OCI-LY7 (cell line): ENCODE results near the gene TMEM239. TPM values are rescaled to one million over a fixed set of nuclear protein-coding genes. Genes with fewer than 3 reads are reported as not detected.

Source experiments
- BruUV-seq: library from RNA; stranded (reverse); fragments of 400-500 nt; replicated peaks from 2 replicates; lab custom pipeline; 2021; lab: Mats Ljungman, UMichigan
- CTCF ChIA-PET: fragments of 300-600 bp; sonication (Branson Sonifier 250); formaldehyde crosslinking; loops from one replicate; lab custom pipeline; 2022; ENCODE audit warnings: antibody characterized with exemption; ENCODE audit not compliant: unreplicated experiment; lab: Charles Lee
- POLR2A ChIA-PET: fragments of 300-600 bp; sonication (Branson Sonifier 250); formaldehyde crosslinking; loops from one replicate; lab custom pipeline; 2022; ENCODE audit warnings: antibody characterized with exemption; lab: Charles Lee
- DNase-seq: peaks from one replicate; pipeline ENCODE4 v3.0.0-alpha.2; 2015; ENCODE audit warnings: low spot score
- H2AFZ ChIP-seq: fragments of 200-600 bp; sonication (generic), shearing (Covaris generic); 2 replicates; pipeline ENCODE4 v1.6.1; 2014; ENCODE audit warnings: mild to moderate bottlenecking, antibody characterized with exemption, low read length, moderate library complexity
- H3K27ac ChIP-seq: fragments of 200-600 bp; sonication (generic); 2 replicates; pipeline ENCODE4 v1.5.1; 2014; ENCODE audit warnings: mixed run types, low read depth, mild to moderate bottlenecking, moderate library complexity, low read length, inconsistent platforms; ENCODE audit not compliant: poor library complexity, severe bottlenecking
- H3K36me3 ChIP-seq: fragments of 200-600 bp; sonication (generic); 2 replicates; pipeline ENCODE4 v1.6.1; 2014; ENCODE audit warnings: mild to moderate bottlenecking, antibody characterized with exemption, low read length, moderate library complexity, mixed read lengths; ENCODE audit not compliant: insufficient read depth
- H3K4me1 ChIP-seq: fragments of 200-600 bp; sonication (generic); 2 replicates; pipeline ENCODE4 v1.5.1; 2014; ENCODE audit warnings: mild to moderate bottlenecking, low read length; ENCODE audit not compliant: insufficient read depth, poor library complexity, severe bottlenecking
- H3K4me2 ChIP-seq: fragments of 200-600 bp; sonication (generic); 2 replicates; pipeline ENCODE4 v1.6.1; 2014; ENCODE audit warnings: mild to moderate bottlenecking, low read length
- H3K4me3 ChIP-seq: fragments of 200-600 bp; sonication (generic); 2 replicates; pipeline ENCODE4 v1.5.1; 2014; ENCODE audit warnings: mild to moderate bottlenecking, low read depth, low read length; ENCODE audit not compliant: poor library complexity, severe bottlenecking
- H3K79me2 ChIP-seq: fragments of 200-600 bp; sonication (generic); 2 replicates; pipeline ENCODE4 v1.6.1; 2016; ENCODE audit warnings: low read depth, mild to moderate bottlenecking, low read length, moderate library complexity, mixed read lengths; ENCODE audit not compliant: insufficient read depth
- H3K9me2 ChIP-seq: fragments of 200-600 bp; sonication (generic); 2 replicates; pipeline ENCODE4 v1.6.1; 2016; ENCODE audit warnings: mild to moderate bottlenecking, low read length, mixed read lengths; ENCODE audit not compliant: insufficient read depth
- H3K9me3 ChIP-seq: fragments of 200-600 bp; sonication (generic); 2 replicates; pipeline ENCODE4 v1.6.1; 2014; ENCODE audit warnings: mild to moderate bottlenecking, mixed run types, low read length, mixed read lengths
- H4K20me1 ChIP-seq: fragments of 200-600 bp; sonication (generic); 2 replicates; pipeline ENCODE4 v1.6.1; 2014; ENCODE audit warnings: mild to moderate bottlenecking, antibody characterized with exemption, low read length, moderate library complexity, mixed read lengths; ENCODE audit not compliant: insufficient read depth
- EZH2phosphoT487 ChIP-seq: fragments of 200-600 bp; sonication (generic); IDR thresholded peaks from 2 replicates; pipeline ENCODE4 v1.6.1; 2018; ENCODE audit warnings: low read depth, borderline replicate concordance, mild to moderate bottlenecking, mixed run types, antibody characterized with exemption, low read length, moderate library complexity, mixed read lengths
- intact Hi-C: fragments of 100-400 bp; cut with micrococcal nuclease; formaldehyde crosslinking; loops from one replicate; pipeline ENCODE4 v1.10.0; 2022; ENCODE audit not compliant: unreplicated experiment
- total RNA-seq, 2 experiments: library from RNA; depleted of rRNA in 1 of 2; stranded (reverse); fragments of >200 nt in 1 of 2; shearing (Covaris generic) in 1 of 2; gene quantifications; 2 replicates each; pipeline ENCODE4 v1.2.3, GENCODE V29; 2014 to 2022
- TF ChIP-seq, protein P1 (sequence below): fragments of 200-600 bp; sonication (generic); conservative IDR thresholded peaks from 2 replicates; pipeline ENCODE4 v1.5.1; 2014; ENCODE audit warnings: mild to moderate bottlenecking, antibody characterized with exemption, low read length, moderate library complexity, mixed read lengths

Gene TMEM239
- total RNA-seq, 2 experiments from 2014 or later = not detected

DNA sequence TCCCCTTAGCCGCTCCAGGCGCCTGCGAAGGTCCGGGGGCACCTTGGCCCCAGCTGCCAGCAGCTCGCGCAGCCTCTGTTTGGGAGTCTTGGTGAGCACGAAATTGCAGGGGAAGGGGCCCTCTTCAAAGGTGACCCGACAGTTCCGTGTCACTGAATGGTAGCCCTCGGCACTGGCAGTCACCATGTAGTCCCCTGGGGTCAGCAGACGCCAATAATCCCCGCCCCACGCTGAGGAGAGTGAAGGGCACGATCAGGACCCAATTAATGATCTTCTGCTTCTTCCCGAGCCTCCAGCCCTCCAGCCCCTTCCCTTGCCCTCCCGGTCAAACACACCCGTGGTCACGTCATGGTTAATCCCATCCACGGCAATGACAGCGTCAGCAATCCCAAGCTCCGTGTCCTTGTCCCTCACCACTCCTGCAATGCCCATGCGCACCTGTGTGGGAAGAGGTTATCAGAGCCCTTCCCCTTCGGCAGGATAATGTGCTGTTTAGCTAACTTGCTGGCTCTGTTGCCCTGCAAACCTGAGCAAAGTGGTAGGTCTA, 21.9 kb upstream of the TMEM239 start:
- Histone ChIP-seq H2AFZ (no peak overlapping the region), H3K79me2 (no peaks in the 10 kb centered on the region), H3K36me3 (no peaks in the 10 kb centered on the region), H3K9me3 (no peaks in the 10 kb centered on the region), H3K9me2 (no peaks in the 10 kb centered on the region), H3K27ac (no peak overlapping the region), H3K4me3 (no peak overlapping the region), H4K20me1 (no peaks in the 10 kb centered on the region; the same call in 1 of the 2 replicates), H3K4me1 (no peaks in the 10 kb centered on the region), H3K4me2 (no peak overlapping the region)
- BruUV-seq = no TSS peak
- CTCF ChIA-PET = no interaction called here
- no peak for DNase-seq
- intact Hi-C loops = no loop called here
- POLR2A ChIA-PET = no interaction called here
- no peak for TF ChIP-seq EZH2phosphoT487
- TF ChIP-seq, protein P1, sequence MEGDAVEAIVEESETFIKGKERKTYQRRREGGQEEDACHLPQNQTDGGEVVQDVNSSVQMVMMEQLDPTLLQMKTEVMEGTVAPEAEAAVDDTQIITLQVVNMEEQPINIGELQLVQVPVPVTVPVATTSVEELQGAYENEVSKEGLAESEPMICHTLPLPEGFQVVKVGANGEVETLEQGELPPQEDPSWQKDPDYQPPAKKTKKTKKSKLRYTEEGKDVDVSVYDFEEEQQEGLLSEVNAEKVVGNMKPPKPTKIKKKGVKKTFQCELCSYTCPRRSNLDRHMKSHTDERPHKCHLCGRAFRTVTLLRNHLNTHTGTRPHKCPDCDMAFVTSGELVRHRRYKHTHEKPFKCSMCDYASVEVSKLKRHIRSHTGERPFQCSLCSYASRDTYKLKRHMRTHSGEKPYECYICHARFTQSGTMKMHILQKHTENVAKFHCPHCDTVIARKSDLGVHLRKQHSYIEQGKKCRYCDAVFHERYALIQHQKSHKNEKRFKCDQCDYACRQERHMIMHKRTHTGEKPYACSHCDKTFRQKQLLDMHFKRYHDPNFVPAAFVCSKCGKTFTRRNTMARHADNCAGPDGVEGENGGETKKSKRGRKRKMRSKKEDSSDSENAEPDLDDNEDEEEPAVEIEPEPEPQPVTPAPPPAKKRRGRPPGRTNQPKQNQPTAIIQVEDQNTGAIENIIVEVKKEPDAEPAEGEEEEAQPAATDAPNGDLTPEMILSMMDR = no peak

DNA sequence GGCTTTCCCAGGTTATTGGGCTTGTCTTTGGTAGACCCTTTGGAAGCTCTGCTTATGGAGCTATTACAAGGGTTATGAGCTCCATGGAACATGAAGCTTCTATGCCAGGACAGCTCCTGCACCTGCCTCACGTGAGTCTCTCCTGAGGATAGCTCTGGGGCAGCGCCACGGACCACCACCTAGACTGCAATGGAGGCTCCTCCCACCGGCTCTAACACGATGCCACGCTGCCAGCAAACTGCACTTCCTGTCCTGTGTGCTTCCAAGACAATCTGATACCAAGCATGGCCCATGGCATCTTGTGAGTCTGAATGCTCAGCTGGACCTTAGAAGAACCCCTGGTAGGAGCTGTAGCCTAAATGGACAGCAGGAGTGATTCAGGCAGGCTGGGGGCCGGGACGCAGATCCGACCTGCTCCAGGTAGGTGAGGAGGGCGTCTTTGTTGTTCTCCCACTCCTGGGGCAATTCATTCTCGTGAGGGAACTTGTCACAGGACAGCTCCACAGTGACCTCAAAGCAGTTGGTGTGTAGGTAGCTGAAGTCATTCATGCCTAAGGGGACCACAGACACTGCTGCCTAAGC, 21.2 kb upstream of the TMEM239 start:
- H3K9me3 ChIP-seq = no peaks in the 10 kb centered on the region
- no peak overlapping the region for H3K4me2 ChIP-seq
- DNase-seq = no peak
- no peaks in the 10 kb centered on the region for H3K36me3 ChIP-seq
- no TSS peak for BruUV-seq
- H3K4me1 ChIP-seq = no peaks in the 10 kb centered on the region
- no peak overlapping the region for H2AFZ ChIP-seq
- no peaks in the 10 kb centered on the region for H3K79me2 ChIP-seq
- no peak overlapping the region for H3K27ac ChIP-seq
- POLR2A ChIA-PET = no interaction called here
- TF ChIP-seq, protein P1 = no peak
- TF ChIP-seq EZH2phosphoT487 = no peak
- intact Hi-C loops = no loop called here
- CTCF ChIA-PET = no interaction called here
- H3K4me3 ChIP-seq = no peak overlapping the region
- no peaks in the 10 kb centered on the region; the same call in 1 of the 2 replicates for H4K20me1 ChIP-seq
- no peaks in the 10 kb centered on the region for H3K9me2 ChIP-seq

DNA sequence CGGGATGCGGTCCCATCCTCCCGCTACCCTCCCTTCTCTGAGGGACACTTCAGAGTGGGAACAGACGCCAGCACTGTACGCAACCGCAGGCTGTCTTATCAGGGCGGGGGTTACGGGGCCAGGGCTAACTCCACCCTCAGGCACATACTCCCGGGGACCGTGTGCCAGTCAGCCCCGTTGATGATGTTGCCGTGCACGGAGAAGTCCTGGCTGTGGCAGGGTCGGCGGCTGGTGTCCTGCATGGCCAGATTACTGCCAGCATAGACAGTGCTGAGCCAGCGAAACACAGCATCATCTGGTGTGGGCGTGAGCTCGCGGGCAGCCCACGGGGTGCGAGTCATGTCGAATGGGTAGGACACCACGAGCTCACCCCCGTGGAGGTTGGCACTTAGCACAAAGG, 20.7 kb upstream of the TMEM239 start:
- no peak for TF ChIP-seq EZH2phosphoT487
- TF ChIP-seq, protein P1 = no peak
- Histone ChIP-seq H3K9me2 (no peaks in the 10 kb centered on the region), H3K36me3 (no peaks in the 10 kb centered on the region), H2AFZ (no peak overlapping the region), H3K79me2 (no peaks in the 10 kb centered on the region), H3K27ac (no peak overlapping the region), H3K9me3 (no peaks in the 10 kb centered on the region), H3K4me1 (no peaks in the 10 kb centered on the region), H3K4me3 (no peak overlapping the region), H4K20me1 (no peaks in the 10 kb centered on the region; the same call in 1 of the 2 replicates), H3K4me2 (no peak overlapping the region)
- intact Hi-C loops = no loop called here
- POLR2A ChIA-PET = no interaction called here
- no peak for DNase-seq
- CTCF ChIA-PET = no interaction called here
- BruUV-seq = no TSS peak
